ENCODE results near the gene DNAJC16. TPM values are rescaled to one million over a fixed set of nuclear protein-coding genes. Genes with fewer than 3 reads are reported as not detected.

Gene DNAJC16
- total RNA-seq: 10 to 100 TPM; 18.6 to 22.8 (median 18.7) TPM
- total RNA-seq (2013): 23.5 TPM

- WGBS (ENCODE audit: insufficient coverage): under 1% methylated on average over 65 of the region's 65 CpGs
- Histone ChIP-seq H3K4me3 (ENCODE audit: low read length) (peak within 1 kb of the TSS; percentile 73), H3K27me3 (ENCODE audit: control insufficient read depth, insufficient read depth, low read length) (no peaks in the 10 kb centered on the region), H3K4me1 (ENCODE audit: control insufficient read depth, insufficient read depth, low read length) (peaks cover 30% of the 10 kb centered on the region), H3K27ac (ENCODE audit: low read length) (peak within 1 kb of the TSS; percentile 100), H3K9me3 (ENCODE audit: control insufficient read depth, insufficient read depth, low read length) (no peaks in the 10 kb centered on the region), H3K36me3 (ENCODE audit: control insufficient read depth, insufficient read depth, low read length) (no peaks in the 10 kb centered on the region)
- ATAC-seq: peak; percentile 32 to 58 (median 44)
- Mint-ChIP-seq H3K4me1 (peaks cover 45 to 48% of the 10 kb centered on the region in 2 donors), H3K4me3 (peak within 1 kb of the TSS; percentile 94), H3K27me3 (ENCODE audit: low read depth in 2 of 2) (no peaks in the 10 kb centered on the region), H3K36me3 (no peaks in the 10 kb centered on the region), H3K9me3 (no peaks in the 10 kb centered on the region), H3K27ac (peak within 1 kb of the TSS; percentile 96 to 100)
- intact Hi-C loops (cut with micrococcal nuclease): loop anchor here (5.0 kb wide), 2 partner anchors 91 to 119 kb away; partner anchors contain the start of genes DDI2 and EFHD2
- no peak for TF ChIP-seq CTCF (IDR thresholded peaks at IDR 0.05)
- DNase-seq: peak; percentile 93 to 99
Observed at GRCh38 chr1:15526490-15527339, at the start of gene DNAJC16. Gene DNAJC16, plus strand, starts transcription at chr1:15526848. Its CDS starts 2,258 bp downstream, at chr1:15529106.

DNA sequence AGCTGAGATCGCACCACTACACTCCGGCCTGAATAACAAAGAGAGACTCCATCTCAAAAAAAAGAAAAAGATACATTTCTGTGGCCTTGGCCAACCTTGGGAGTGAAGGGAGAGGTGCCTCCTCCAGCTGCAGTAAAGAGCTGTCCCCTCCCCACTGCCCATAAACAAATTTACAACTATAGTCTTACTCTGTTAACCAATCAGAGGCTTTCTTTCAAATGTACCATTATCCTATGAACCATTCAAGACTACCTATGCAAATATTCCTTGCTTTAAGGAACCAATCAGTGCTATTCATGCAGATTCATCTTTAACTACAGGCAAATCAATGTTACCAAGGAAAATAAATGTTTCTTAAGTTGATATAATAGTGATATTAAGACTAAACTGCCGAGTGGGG lies 49.7 kb upstream of the DNAJC16 start:
- Histone ChIP-seq H3K36me3 (ENCODE audit: control insufficient read depth, insufficient read depth, low read length) (no peaks in the 10 kb centered on the region), H3K9me3 (ENCODE audit: control insufficient read depth, insufficient read depth, low read length) (no peaks in the 10 kb centered on the region), H3K4me1 (ENCODE audit: control insufficient read depth, insufficient read depth, low read length) (no peaks in the 10 kb centered on the region), H3K4me3 (ENCODE audit: low read length) (no peak overlapping the region), H3K27ac (ENCODE audit: low read length) (no peak overlapping the region), H3K27me3 (ENCODE audit: control insufficient read depth, insufficient read depth, low read length) (no peaks in the 10 kb centered on the region)
- no peaks in the 10 kb centered on the region for H3K36me3 Mint-ChIP-seq
- TF ChIP-seq CTCF (IDR thresholded peaks at IDR 0.05): no peak
- H3K27ac Mint-ChIP-seq: no peak overlapping the region
- H3K4me3 Mint-ChIP-seq: no peak overlapping the region
- DNase-seq (no peak), ATAC-seq (no peak)
- no peaks in the 10 kb centered on the region for H3K27me3 Mint-ChIP-seq (ENCODE audit: low read depth in 2 of 2)
- no peaks in the 10 kb centered on the region for H3K4me1 Mint-ChIP-seq
- WGBS (ENCODE audit: insufficient coverage): 100% methylated on average over 1 of the region's 3 CpGs
- H3K9me3 Mint-ChIP-seq: no peaks in the 10 kb centered on the region
- intact Hi-C loops (cut with micrococcal nuclease): no loop called here

DNA sequence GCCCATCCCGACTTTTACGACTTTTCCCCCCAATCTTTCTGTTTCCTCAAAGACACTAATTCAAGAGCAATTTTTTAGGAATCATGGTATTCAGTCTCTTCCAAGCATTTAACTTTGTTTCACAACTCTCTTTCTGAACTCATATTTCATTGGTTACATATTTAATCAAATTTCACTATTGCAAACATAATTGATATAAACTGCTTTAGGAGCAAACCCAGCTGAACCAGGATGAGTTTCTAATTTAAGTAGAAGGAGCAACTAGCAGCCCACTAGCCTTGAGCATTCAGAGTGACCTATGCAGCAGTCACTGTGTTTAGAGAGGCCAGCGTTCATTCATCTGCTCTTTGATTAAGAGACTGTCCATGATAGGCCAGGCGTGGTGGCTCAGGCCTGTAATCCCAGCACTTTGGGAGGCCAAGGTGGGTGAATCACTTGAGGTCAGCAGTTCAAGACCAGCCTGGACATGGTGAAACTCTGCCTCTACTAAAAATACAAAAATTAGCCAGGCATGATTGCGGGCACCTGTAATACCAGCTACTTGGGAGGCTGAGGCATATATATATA lies 48.9 kb upstream of the DNAJC16 start:
- no peaks in the 10 kb centered on the region for H3K9me3 Mint-ChIP-seq
- H3K4me1 Mint-ChIP-seq: no peaks in the 10 kb centered on the region
- no peak overlapping the region for H3K4me3 Mint-ChIP-seq
- intact Hi-C loops (cut with micrococcal nuclease): no loop called here
- no peak for TF ChIP-seq CTCF (IDR thresholded peaks at IDR 0.05)
- Histone ChIP-seq H3K36me3 (ENCODE audit: control insufficient read depth, insufficient read depth, low read length) (no peaks in the 10 kb centered on the region), H3K4me3 (ENCODE audit: low read length) (no peak overlapping the region), H3K27ac (ENCODE audit: low read length) (no peak overlapping the region), H3K4me1 (ENCODE audit: control insufficient read depth, insufficient read depth, low read length) (no peaks in the 10 kb centered on the region), H3K9me3 (ENCODE audit: control insufficient read depth, insufficient read depth, low read length) (no peaks in the 10 kb centered on the region), H3K27me3 (ENCODE audit: control insufficient read depth, insufficient read depth, low read length) (no peaks in the 10 kb centered on the region)
- WGBS (ENCODE audit: insufficient coverage): 87% methylated on average over 4 of the region's 5 CpGs
- no peaks in the 10 kb centered on the region for H3K27me3 Mint-ChIP-seq (ENCODE audit: low read depth in 2 of 2)
- DNase-seq: no peak
- no peaks in the 10 kb centered on the region for H3K36me3 Mint-ChIP-seq
- no peak for ATAC-seq
- H3K27ac Mint-ChIP-seq: no peak overlapping the region

Measured in natural killer cell (primary cell).